ENCODE data around the gene LMX1A.

LMX1A gene

GRCh38 chr1:165367375-165367993 lies 11.0 kb upstream of the LMX1A start:
- DNase-seq (ENCODE audit: low read depth) = peak; percentile 73

GRCh38 chr1:165365341-165365740 lies 8.8 kb upstream of the LMX1A start:
- DNase-seq (ENCODE audit: low read depth) = no peak

- DNase-seq (ENCODE audit: low read depth) = no peak
Measured at GRCh38 chr1:165364568-165365133, 8.1 kb upstream of the LMX1A start.

- no peak for DNase-seq (ENCODE audit: low read depth)
Measured at GRCh38 chr1:165356876-165357275, 361 bp upstream of the LMX1A start.

GRCh38 chr1:165355139-165355976 lies 1.2 kb downstream of the LMX1A start:
- DNase-seq (ENCODE audit: low read depth) = no peak

GRCh38 chr1:165354739-165355138 lies 1.8 kb downstream of the LMX1A start:
- DNase-seq (ENCODE audit: low read depth) = no peak

- DNase-seq (ENCODE audit: low read depth) = no peak
Measured at GRCh38 chr1:165353731-165354671, 2.5 kb downstream of the LMX1A start.

DNA sequence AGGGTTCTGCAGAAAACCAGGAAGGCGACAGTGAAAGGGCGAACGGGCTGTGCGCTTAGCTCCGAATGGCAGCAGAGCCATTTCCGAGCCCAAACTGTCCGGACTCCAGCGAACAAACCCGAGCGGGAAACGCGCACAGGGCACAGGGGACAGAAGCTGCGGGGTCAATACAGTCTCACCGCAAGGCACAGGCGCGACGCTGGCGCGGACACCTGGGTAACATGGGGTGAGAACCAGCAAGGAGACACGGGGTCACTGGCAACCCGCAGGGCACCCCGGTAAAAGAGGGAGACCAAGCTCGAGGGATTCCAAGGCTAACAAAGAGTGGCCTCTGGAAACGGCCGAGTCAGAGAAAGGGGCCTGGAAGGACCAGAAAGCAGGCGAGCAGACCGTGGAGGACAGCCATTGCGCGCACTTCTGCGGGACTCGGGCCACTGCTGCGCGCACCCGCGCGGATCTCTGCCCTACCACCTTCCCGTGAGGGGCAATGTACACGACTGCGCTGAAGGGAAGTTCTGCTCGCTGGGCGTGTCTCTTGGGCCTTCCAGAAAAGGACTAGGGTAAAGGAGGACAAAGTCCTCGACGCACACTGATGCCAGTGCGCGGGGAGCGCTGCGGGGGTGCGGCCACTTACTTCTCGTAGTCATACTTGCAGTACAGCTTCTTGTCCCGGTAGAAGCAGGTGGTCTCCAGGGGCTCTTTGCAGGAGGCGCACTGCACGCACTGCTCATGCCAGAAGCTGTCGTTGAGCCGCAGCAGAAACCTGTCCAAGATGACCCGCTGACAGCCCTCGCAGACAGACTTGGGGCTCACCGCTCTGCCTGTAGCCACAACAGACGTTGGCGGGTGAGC lies 3.8 kb downstream of the LMX1A start:
- DNase-seq (ENCODE audit: low read depth) = no peak

GRCh38 chr1:165351863-165352441 lies 4.6 kb downstream of the LMX1A start:
- DNase-seq (ENCODE audit: low read depth) = no peak

DNA sequence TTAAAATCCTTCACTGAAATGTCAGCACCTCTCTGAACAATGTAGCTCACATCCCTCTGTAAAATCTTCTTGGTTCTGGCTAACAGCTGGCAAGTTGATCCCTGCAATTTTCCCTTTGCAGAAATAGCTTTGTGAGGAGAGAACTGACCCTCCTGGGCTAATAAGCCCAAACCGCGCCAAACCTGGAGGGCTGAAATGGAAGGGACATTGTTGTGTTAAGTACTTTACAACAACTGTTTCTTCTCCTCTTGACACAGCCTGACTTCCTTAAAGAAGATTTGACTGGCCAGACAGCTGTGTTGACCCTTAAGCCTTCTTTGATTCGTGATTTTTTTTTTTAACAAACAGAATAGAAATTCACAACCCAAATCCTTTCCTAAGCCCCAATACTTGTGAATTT lies 5.7 kb downstream of the LMX1A start:
- DNase-seq (ENCODE audit: low read depth) = no peak

- DNase-seq (ENCODE audit: low read depth) = no peak
Measured at GRCh38 chr1:165345502-165345901, 11.0 kb downstream of the LMX1A start.

GRCh38 chr1:165344736-165345135 lies 11.8 kb downstream of the LMX1A start:
- DNase-seq (ENCODE audit: low read depth) = no peak

- DNase-seq (ENCODE audit: low read depth) = no peak
Measured at GRCh38 chr1:165344198-165344597, 12.3 kb downstream of the LMX1A start.

- DNase-seq (ENCODE audit: low read depth) = no peak
Measured at GRCh38 chr1:165342587-165342986, 13.9 kb downstream of the LMX1A start.

GRCh38 chr1:165342168-165342567 lies 14.3 kb downstream of the LMX1A start:
- no peak for DNase-seq (ENCODE audit: low read depth)

- DNase-seq (ENCODE audit: low read depth) = no peak
Measured at GRCh38 chr1:165339164-165339563, 17.4 kb downstream of the LMX1A start.

DNA sequence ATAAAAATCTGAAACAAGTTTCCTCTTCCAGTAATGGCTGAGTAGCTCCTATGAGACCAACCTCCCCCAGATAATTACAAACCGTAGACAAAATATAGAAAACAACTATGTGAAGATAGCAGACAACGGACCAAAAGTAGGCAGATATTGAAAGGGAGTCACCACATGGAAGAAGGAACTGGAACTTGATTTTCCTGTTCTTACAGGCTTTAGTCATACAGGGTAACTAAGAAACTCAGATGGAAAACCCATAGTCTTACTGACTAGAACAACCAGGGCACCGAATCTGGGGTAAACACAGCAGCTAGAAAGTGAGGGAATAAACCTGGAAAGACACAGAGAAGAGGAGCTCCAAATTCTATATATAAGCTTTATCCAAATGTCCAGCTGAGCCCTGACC lies 26.0 kb downstream of the LMX1A start:
- DNase-seq (ENCODE audit: low read depth) = no peak

DNA sequence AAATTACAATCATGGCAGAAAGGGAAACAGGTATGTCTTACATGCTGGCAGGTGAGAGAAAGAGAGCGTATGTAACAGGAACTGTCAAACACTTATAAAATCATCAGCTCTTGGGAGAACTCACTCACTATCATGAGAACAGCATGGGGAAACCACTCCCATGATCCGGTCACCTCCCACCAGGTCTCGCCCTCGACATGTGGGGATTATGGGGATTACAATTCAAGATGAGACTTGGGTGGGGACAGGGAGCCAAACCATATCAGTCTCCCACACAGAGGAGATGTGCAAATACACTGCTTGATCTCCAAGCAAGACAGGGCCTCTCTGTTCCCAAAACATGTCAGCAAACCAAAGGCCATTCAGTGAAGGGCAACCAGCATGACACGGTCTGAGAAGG lies 27.4 kb downstream of the LMX1A start:
- DNase-seq (ENCODE audit: low read depth) = no peak

- no peak for DNase-seq (ENCODE audit: low read depth)
Measured at GRCh38 chr1:165328136-165328535, 28.4 kb downstream of the LMX1A start.

DNA sequence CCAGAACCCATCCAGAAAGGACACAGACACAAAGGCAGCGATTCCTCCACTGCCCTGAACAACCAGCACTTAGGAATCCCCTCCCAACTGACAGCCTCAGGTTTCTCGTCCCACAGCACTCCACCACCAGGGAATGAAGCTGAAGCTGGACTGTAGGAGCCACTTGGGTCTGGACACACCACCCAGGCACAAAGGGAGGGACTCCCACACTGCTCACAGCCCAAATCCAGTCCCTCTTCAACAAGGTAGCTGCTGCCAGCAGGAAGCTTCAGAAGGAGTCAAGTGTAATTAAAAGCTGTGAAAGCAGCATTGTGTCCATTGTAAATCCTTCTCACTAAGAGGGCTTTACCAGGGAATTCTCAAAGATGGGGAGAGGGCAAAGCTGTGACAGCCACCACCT lies 29.0 kb downstream of the LMX1A start:
- no peak for DNase-seq (ENCODE audit: low read depth)

Data from stimulated activated CD8-positive, alpha-beta memory T cell treated with anti-CD3 and anti-CD28 coated beads, Interleukin-4, amount 100 ng/mL, for 24 hours (primary cell).